H1 (cell line): ENCODE results near the gene STIM1. TPM values are rescaled to one million over a fixed set of nuclear protein-coding genes. Genes with fewer than 3 reads are reported as not detected.

ENCODE experiments used
- CTCF ChIA-PET: fragments of 300-600 bp; sonication (Branson Sonifier 250); formaldehyde crosslinking; loops from one replicate; lab custom pipeline; 2021; ENCODE audit not compliant: partially characterized antibody; lab: Charles Lee
- POLR2A ChIA-PET: fragments of 300-600 bp; sonication (Branson Sonifier 250); formaldehyde crosslinking; loops from one replicate; lab custom pipeline; 2021; ENCODE audit warnings: inconsistent platforms; ENCODE audit not compliant: partially characterized antibody; lab: Charles Lee
- DNase-seq, 2 experiments: peaks; one replicate each; pipeline versions ENCODE4 v3.0.0 to v3.0.0-alpha.2; 2010 to 2022; ENCODE audit warnings: low spot score in 2 of 2, low read depth in 1 of 2, mixed read lengths in 1 of 2
- FAIRE-seq: peaks from 2 replicates; lab custom pipeline; 2011; peaks lifted over from hg19 to GRCh38; lab: Jason Lieb, UNC
- H2AFZ ChIP-seq: 2 replicates; pipeline ENCODE4 v1.8.1; 2012; ENCODE audit warnings: low read length, inconsistent platforms
- H2AK5ac ChIP-seq: 2 replicates; pipeline ENCODE4 v1.6.1; 2013; ENCODE audit warnings: low read depth, low read length
- H2BK120ac ChIP-seq: replicated peaks from 2 replicates; pipeline ENCODE3; 2013; ENCODE audit warnings: low read depth, low read length, inconsistent platforms
- H2BK12ac ChIP-seq: 2 replicates; pipeline ENCODE4 v1.6.1; 2013; ENCODE audit warnings: low read depth, low read length
- H2BK15ac ChIP-seq: 2 replicates; pipeline ENCODE4 v1.6.1; 2013; ENCODE audit warnings: low read length
- H2BK20ac ChIP-seq: 2 replicates; pipeline ENCODE4 v1.6.1; 2013; ENCODE audit warnings: low read length
- H2BK5ac ChIP-seq: 2 replicates; pipeline ENCODE4 v1.6.1; 2013; ENCODE audit warnings: low read depth, low read length
- H3K14ac ChIP-seq: 2 replicates; pipeline ENCODE4 v1.6.1; 2013; ENCODE audit warnings: inconsistent platforms; ENCODE audit not compliant: insufficient read length
- H3K18ac ChIP-seq: 2 replicates; pipeline ENCODE4 v1.6.1; 2013; ENCODE audit warnings: low read length; ENCODE audit errors: extremely low read depth
- H3K23ac ChIP-seq: 2 replicates; pipeline ENCODE4 v1.6.1; 2013; ENCODE audit warnings: inconsistent platforms; ENCODE audit not compliant: insufficient read length
- H3K23me2 ChIP-seq: 2 replicates; pipeline ENCODE4 v1.6.1; 2013; ENCODE audit warnings: low read depth, low read length
- H3K27ac ChIP-seq: 2 replicates; pipeline ENCODE4 v1.6.1; 2011; ENCODE audit warnings: low read depth, low read length, inconsistent platforms
- H3K27me3 ChIP-seq, 4 experiments: replicated peaks in 1 of 4; 1 replicate in 1 of 4; 2 replicates in 3 of 4; pipeline versions ENCODE4 v1.6.1 to v1.8.1; 2011 to 2013; ENCODE audit warnings: low read length in 3 of 4, mild to moderate bottlenecking in 3 of 4, inconsistent platforms in 2 of 4, mixed read lengths in 2 of 4, moderate library complexity in 1 of 4; ENCODE audit not compliant: control insufficient read depth in 3 of 4, insufficient read depth in 3 of 4; ENCODE audit errors: extremely low read depth in 1 of 4
- H3K36me3 ChIP-seq, 4 experiments: 2 replicates each; pipeline versions ENCODE4 v1.6.1 to v1.8.1; 2011 to 2013; ENCODE audit warnings: mild to moderate bottlenecking in 4 of 4, low read length in 3 of 4, moderate library complexity in 2 of 4, control low read depth in 1 of 4, inconsistent platforms in 1 of 4; ENCODE audit not compliant: insufficient read depth in 4 of 4, control insufficient read depth in 2 of 4
- H3K4ac ChIP-seq: replicated peaks from 2 replicates; pipeline ENCODE3; 2013; ENCODE audit warnings: low read length, low read depth, mixed read lengths, inconsistent platforms; ENCODE audit not compliant: insufficient read length
- H3K4me1 ChIP-seq, 4 experiments: replicated peaks in 1 of 4; 1 replicate in 1 of 4; 2 replicates in 3 of 4; pipeline versions ENCODE4 v1.6.1 to v1.8.1; 2011 to 2013; ENCODE audit warnings: low read length in 3 of 4, inconsistent platforms in 2 of 4, mixed read lengths in 1 of 4; ENCODE audit not compliant: insufficient read depth in 4 of 4, control insufficient read depth in 3 of 4
- H3K4me2 ChIP-seq, 2 experiments: 2 replicates each; pipeline versions ENCODE4 v1.6.1 to v1.8.1; 2011 to 2013; ENCODE audit warnings: low read depth in 2 of 2, low read length in 2 of 2, control low read depth in 1 of 2, inconsistent platforms in 1 of 2, mild to moderate bottlenecking in 1 of 2; ENCODE audit not compliant: insufficient read depth in 1 of 2
- H3K4me3 ChIP-seq, 4 experiments: fragments of 200-600, 300-600 bp in 1 of 4; sonication (generic), shearing (Covaris generic), sonication (Bioruptor Twin) in 1 of 4; 2 replicates each; pipeline versions ENCODE4 v1.5.1 to v1.8.1; 2011 to 2016; ENCODE audit warnings: low read length in 4 of 4, low read depth in 3 of 4, control low read depth in 2 of 4, inconsistent platforms in 2 of 4, mild to moderate bottlenecking in 2 of 4, mixed read lengths in 1 of 4, moderate library complexity in 1 of 4; ENCODE audit not compliant: insufficient read depth in 2 of 4; ENCODE audit errors: extremely low read depth in 1 of 4
- H3K56ac ChIP-seq: replicated peaks from 2 replicates; pipeline ENCODE3; 2013; ENCODE audit warnings: low read depth, mild to moderate bottlenecking, mixed read lengths, low read length, inconsistent platforms; ENCODE audit not compliant: insufficient read length
- H3K79me1 ChIP-seq: 2 replicates; pipeline ENCODE4 v1.6.1; 2013; ENCODE audit warnings: low read depth, low read length, control low read depth
- H3K79me2 ChIP-seq, 2 experiments: 2 replicates each; pipeline versions ENCODE4 v1.6.1 to v1.8.1; 2012 to 2013; ENCODE audit warnings: low read length in 2 of 2, mild to moderate bottlenecking in 2 of 2, inconsistent platforms in 1 of 2; ENCODE audit not compliant: insufficient read depth in 2 of 2, control insufficient read depth in 1 of 2
- H3K9ac ChIP-seq, 4 experiments: replicated peaks in 1 of 4; 1 replicate in 1 of 4; 2 replicates in 3 of 4; pipeline versions ENCODE4 v1.6.1 to v1.8.1; 2011 to 2013; ENCODE audit warnings: low read depth in 3 of 4, low read length in 3 of 4, control low read depth in 2 of 4, mild to moderate bottlenecking in 2 of 4, moderate library complexity in 2 of 4, inconsistent platforms in 1 of 4; ENCODE audit errors: extremely low read depth in 1 of 4
- H3K9me3 ChIP-seq, 2 experiments: 2 replicates each; pipeline versions ENCODE4 v1.6.1 to v1.8.1; 2012 to 2013; ENCODE audit warnings: mild to moderate bottlenecking in 2 of 2, moderate library complexity in 2 of 2, control low read depth in 1 of 2, inconsistent platforms in 1 of 2, low read depth in 1 of 2, low read length in 1 of 2, mixed read lengths in 1 of 2; ENCODE audit not compliant: insufficient read depth in 2 of 2
- H4K20me1 ChIP-seq, 2 experiments: replicated peaks in 1 of 2; 2 replicates each; pipeline versions ENCODE3 to v1.8.1; 2011 to 2013; ENCODE audit warnings: inconsistent platforms in 2 of 2, low read length in 2 of 2, mild to moderate bottlenecking in 1 of 2; ENCODE audit not compliant: insufficient read depth in 2 of 2, control insufficient read depth in 1 of 2
- H4K5ac ChIP-seq: 2 replicates; pipeline ENCODE4 v1.6.1; 2013; ENCODE audit warnings: low read length, low read depth, mixed read lengths, inconsistent platforms; ENCODE audit not compliant: insufficient read length
- H4K8ac ChIP-seq: 2 replicates; pipeline ENCODE4 v1.8.0; 2013; ENCODE audit warnings: mild to moderate bottlenecking, moderate library complexity, low read length, inconsistent platforms; ENCODE audit not compliant: insufficient read depth; ENCODE audit errors: extremely low read depth
- H4K91ac ChIP-seq: replicated peaks from 2 replicates; pipeline ENCODE3; 2013; ENCODE audit warnings: low read length, mixed read lengths, inconsistent platforms; ENCODE audit not compliant: insufficient read length
- ASH2L ChIP-seq: fragments of 200-600, 300-600 bp; sonication (generic); IDR thresholded peaks from one replicate; pipeline ENCODE4 v1.7.1; 2017; ENCODE audit warnings: low read length
- ATF2 ChIP-seq: IDR thresholded peaks from 2 replicates; pipeline ENCODE4 v1.6.1; 2012; ENCODE audit warnings: low read length, inconsistent platforms
- E2F6 ChIP-seq: IDR thresholded peaks from 2 replicates; pipeline ENCODE4 v1.6.1; 2012; ENCODE audit warnings: inconsistent platforms
- HDAC2 ChIP-seq, 2 experiments: fragments of 300-600 bp in 1 of 2; sonication (generic) in 1 of 2; IDR thresholded peaks; 2 replicates each; pipeline ENCODE4 v1.6.1; 2011 to 2012; ENCODE audit warnings: low read depth in 2 of 2, low read length in 2 of 2, mild to moderate bottlenecking in 2 of 2, moderate library complexity in 2 of 2, borderline replicate concordance in 1 of 2, inconsistent platforms in 1 of 2
- HDAC6 ChIP-seq: IDR thresholded peaks from one replicate; pipeline ENCODE4 v1.7.1; 2012; ENCODE audit warnings: low read depth, mild to moderate bottlenecking, inconsistent platforms, low read length, moderate library complexity
- KDM1A ChIP-seq: fragments of 200-600, 300-600 bp; sonication (generic); IDR thresholded peaks from 2 replicates; pipeline ENCODE4 v1.7.1; 2016; ENCODE audit warnings: mild to moderate bottlenecking, low read length, borderline replicate concordance
- KDM4A ChIP-seq: IDR thresholded peaks from one replicate; pipeline ENCODE4 v1.7.1; 2012; ENCODE audit warnings: low read depth, mild to moderate bottlenecking, moderate library complexity, low read length, inconsistent platforms; ENCODE audit not compliant: severe bottlenecking
- WGBS, 2 experiments: shearing (Covaris generic) in 1 of 2; methylation state at CpG; one replicate each; pipeline versions ENCODE4 v1.1.6 to v1.1.7; 2013 to 2015; ENCODE audit warnings: low lambda C conversion rate in 2 of 2, mixed read lengths in 2 of 2, inconsistent platforms in 1 of 2, low coverage in 1 of 2, missing lambda C conversion rate in 1 of 2; ENCODE audit not compliant: insufficient replicate concordance in 2 of 2, insufficient coverage in 1 of 2, insufficient read length in 1 of 2; ENCODE audit errors: extremely low coverage in 1 of 2, missing lambda C conversion rate in 1 of 2; 5-methylcytosine and 5-hydroxymethylcytosine counted together
- polyA plus RNA-seq, 7 experiments: library from polyadenylated mRNA; depleted of rRNA in 3 of 7; stranded (reverse) in 5 of 7; unstranded in 2 of 7; fragments of >200 nt in 5 of 7; fragments of 200-250 nt in 2 of 7; gene quantifications; 1 replicate in 5 of 7; 2 replicates in 1 of 7; 4 replicates in 1 of 7; pipeline versions ENCODE4 v1.2.1 to v1.2.3, GENCODE V29; 2011 to 2013; ENCODE audit warnings: missing spikeins in 2 of 7, mixed read lengths in 2 of 7
- total RNA-seq: library from RNA; stranded (reverse); fragmentation: NEBNext Ultra II Directional; extraction: Animal tissue kit (Norgen Biotek cat#: 25700); gene quantifications from 2 replicates; pipeline ENCODE4 v1.2.1, GENCODE V29; 2021

STIM1 gene
- total and polyA plus RNA-seq, 2 of the 8 experiments (the other 6 are each of a cell fraction or from before 2014, with no cell fraction given): 11.1 to 12.2 TPM

- H3K9ac ChIP-seq: no peak overlapping the region
- no peak overlapping the region for H3K27ac ChIP-seq
- H2BK5ac ChIP-seq: no peak overlapping the region
- no peak overlapping the region; a peak in 1 of 4 replicates for H3K4me2 ChIP-seq
- H3K56ac ChIP-seq: no peak overlapping the region
- H4K91ac ChIP-seq: no peak overlapping the region
- FAIRE-seq (no peak), DNase-seq (no peak)
- H3K18ac ChIP-seq: no peak overlapping the region
- no peak overlapping the region for H3K4ac ChIP-seq
- H3K14ac ChIP-seq: no peak overlapping the region
- peaks cover 2% of the 10 kb centered on the region; the same call in 1 of the 2 replicates for H3K79me1 ChIP-seq
- no peak overlapping the region for H3K23ac ChIP-seq
- H3K9me3 ChIP-seq: no peaks in the 10 kb centered on the region
- no peak overlapping the region for H2BK20ac ChIP-seq
- H3K27me3 ChIP-seq: peaks cover 0 to 13% (median 8%) of the 10 kb centered on the region in 4 experiments; a peak in 5 of 7 replicates
- CTCF ChIA-PET: interaction anchor here (0.7 to 4.9 kb wide), 7 partner anchors 10 to 214 kb away, joined by 3 to 30 read pairs (median 4); no protein-coding TSS in a partner anchor
- H4K8ac ChIP-seq: no peak overlapping the region
- H2BK120ac ChIP-seq: no peak overlapping the region
- POLR2A ChIA-PET: interaction anchor here (1.1 to 1.6 kb wide), 2 partner anchors 214 to 222 kb away, joined by 3 to 4 read pairs; no protein-coding TSS in a partner anchor
- H2BK12ac ChIP-seq: 0 out of 2 replicates have a peak overlapping the region, but pooled peaks have one; percentile 65
- no peak overlapping the region for H4K5ac ChIP-seq
- no peak overlapping the region for H2AK5ac ChIP-seq
- H3K4me3 ChIP-seq: no peak overlapping the region
- WGBS, 2 experiments: 93% methylated on average over 4 of the region's 4 CpGs; no CpG with 5 or more reads in 1 of the 2 experiments
- peaks cover 7 to 18% (median 9%) of the 10 kb centered on the region in 4 experiments for H3K4me1 ChIP-seq
- H2BK15ac ChIP-seq: 0 out of 2 replicates have a peak overlapping the region, but pooled peaks have one; percentile 81
- H3K23me2 ChIP-seq: peaks cover 8% of the 10 kb centered on the region; the same call in 1 of the 2 replicates
- H4K20me1 ChIP-seq: peaks cover 2 to 3% of the 10 kb centered on the region in 2 experiments
- no peak overlapping the region for H2AFZ ChIP-seq
- H3K79me2 ChIP-seq: no peaks in the 10 kb centered on the region
- no peaks in the 10 kb centered on the region for H3K36me3 ChIP-seq
- no peak for TF ChIP-seq KDM1A
- TF ChIP-seq E2F6: no peak
- no peak for TF ChIP-seq HDAC2 (IDR thresholded peaks at IDR 0.05; ENCODE audit: borderline replicate concordance in 1 of 2, low read depth in 2 of 2, low read length in 2 of 2)
- no peak for TF ChIP-seq HDAC6
- TF ChIP-seq KDM4A: no peak
- no peak for TF ChIP-seq ASH2L
- no peak for TF ChIP-seq ATF2
Observed at GRCh38 chr11:3859373-3859881, 4.0 kb downstream of the STIM1 start.
